HG02840 (cell line): Measurements from ENCODE around the gene SMIM34.
"Not testable (repeated sequence)": the region's sequence is repeated elsewhere in the genome, so short reads cannot be mapped to it uniquely, and the experiment has no call there.

Experiments used
- ATAC-seq: cut with Tn5 transposase; IDR thresholded peaks from one replicate; pipeline ENCODE4 v1.9.1; 2021; ENCODE audit warnings: mild to moderate bottlenecking, moderate library complexity, moderate number of reproducible peaks; ENCODE audit not compliant: unreplicated experiment, low FRiP score

The SMIM34 gene

DNA sequence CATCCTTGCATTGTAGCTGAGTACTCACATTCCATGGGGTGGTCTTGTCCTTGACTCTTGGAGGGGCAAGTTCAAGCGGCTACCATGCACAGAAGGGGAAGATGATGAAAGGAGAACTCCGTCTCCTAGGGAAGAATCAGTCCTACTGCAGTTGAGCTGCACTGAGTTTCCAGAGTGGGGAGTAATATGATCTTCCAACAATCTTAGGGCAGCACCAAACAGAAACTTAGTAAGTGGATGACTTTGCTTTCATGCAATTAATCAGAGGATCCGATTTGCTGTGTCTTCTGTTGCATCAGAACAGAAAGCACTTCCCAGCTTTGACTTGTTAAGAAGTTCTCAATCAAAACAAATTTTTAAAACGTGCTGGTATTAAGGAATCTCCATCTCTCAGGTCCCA is at the start of gene SMIM34:
Gene SMIM34, minus strand, starts transcription at position 147 of the 400 bp plus-strand sequence. Its CDS starts 112 bp downstream, at position 35.
- ATAC-seq, result not testable (repeated sequence)

DNA sequence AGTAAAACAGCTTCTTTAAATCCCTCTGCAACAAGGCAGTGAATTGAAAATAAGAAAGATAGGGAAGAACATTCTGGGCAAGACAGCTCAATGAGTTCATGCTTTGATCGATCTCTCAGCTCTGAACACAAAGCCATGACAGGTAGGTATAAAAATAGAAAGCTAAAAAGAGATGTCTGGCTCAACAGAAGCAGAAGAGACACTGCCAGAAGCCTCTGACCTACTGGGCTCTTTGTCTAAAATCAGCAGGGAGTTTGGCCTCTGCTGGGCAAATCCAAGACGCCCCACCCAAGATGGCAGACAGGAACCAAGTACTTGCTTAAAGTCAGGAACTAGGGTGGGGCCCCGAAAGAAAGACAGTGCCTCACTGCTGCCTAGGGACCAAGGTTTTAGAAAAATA is 43.6 kb upstream of the SMIM34 start:
- ATAC-seq, result not testable (repeated sequence)

DNA sequence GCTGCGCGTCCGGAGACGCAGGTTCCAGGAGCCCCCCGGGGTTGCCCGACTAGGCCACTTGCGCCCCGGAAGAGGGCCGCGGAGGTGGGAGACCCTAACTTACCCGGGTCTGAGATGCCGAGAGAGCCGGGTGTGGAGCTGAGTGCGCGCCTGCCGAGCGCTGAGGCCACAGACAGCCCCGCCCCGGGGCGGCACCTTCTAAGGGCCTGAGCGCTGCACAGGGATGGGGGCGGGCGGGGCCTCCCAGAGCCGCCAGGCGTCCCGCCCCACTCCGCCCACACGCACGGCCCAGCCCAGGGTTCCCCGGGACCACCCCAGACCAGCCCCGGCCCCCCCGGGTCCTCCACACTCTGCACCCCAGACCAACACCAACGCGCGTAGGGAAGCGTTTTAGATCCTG is 35.7 kb upstream of the SMIM34 start:
- ATAC-seq, result not testable (repeated sequence)

DNA sequence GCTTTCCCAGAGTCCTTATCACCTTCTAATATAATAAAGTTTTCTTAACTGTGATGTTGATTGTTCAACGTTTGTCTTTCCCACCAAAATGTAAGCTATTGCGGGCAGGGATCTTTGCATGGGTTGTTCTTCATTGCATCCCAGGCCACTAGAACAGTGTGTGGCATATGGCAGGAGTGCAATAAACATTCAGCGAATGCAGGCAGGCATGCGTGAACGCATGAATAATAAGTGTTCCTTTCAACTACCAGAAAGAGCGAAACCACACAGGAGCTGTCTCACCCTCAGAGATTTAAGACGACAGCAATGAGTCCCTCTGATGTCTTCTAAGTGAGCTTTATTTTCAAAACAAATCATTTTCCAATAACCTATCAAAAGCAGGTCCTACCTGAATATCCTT is 34.5 kb upstream of the SMIM34 start:
- not testable (repeated sequence) for ATAC-seq

DNA sequence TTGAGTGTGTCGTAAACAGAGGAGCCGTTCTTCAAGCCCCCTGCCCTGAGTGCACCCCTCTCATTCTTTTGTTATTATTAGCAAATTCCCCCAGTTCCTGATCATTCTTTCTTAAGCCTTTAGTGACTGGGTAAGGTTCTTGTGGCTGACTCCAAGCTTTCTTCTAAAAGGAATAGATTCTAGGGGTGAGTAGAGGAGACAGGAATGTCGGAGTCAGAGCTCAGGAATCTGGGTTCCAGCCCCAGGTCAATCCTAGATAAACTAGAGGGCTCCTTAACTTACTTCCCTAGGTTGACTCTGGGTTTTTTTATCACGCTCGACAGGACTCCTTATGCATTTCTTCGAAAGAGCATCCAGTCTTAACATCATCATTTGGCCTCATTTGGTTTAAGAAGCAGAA is 32.4 kb upstream of the SMIM34 start:
- ATAC-seq, result not testable (repeated sequence)

- ATAC-seq, result not testable (repeated sequence)
These were observed 31.9 kb upstream of the SMIM34 start for GRCh38 chr21:34455628-34456027.

- not testable (repeated sequence) for ATAC-seq
These were observed 23.3 kb upstream of the SMIM34 start for GRCh38 chr21:34447018-34447417.

- ATAC-seq, result not testable (repeated sequence)
These were observed 19.7 kb upstream of the SMIM34 start for GRCh38 chr21:34443486-34443885.

DNA sequence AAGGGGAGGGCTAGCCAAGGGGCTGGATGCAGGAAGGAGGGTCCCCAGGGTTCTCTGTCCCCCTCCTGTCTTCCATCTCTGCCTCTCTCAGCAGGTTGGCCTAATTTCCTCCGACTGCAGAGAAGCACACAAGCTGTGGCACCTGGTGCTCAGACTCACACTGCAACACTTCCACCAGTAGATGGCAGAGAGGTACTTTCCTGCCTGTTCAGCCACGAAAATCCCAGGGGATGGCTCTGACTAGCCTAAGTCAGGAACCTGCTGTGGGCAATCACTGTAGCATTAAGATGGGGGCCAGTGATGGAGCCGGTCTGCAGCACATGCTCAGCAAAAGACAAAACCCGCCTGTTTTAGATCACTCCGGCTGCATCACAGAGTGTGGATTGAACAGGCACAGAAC is 6.0 kb upstream of the SMIM34 start:
- ATAC-seq, result not testable (repeated sequence)

DNA sequence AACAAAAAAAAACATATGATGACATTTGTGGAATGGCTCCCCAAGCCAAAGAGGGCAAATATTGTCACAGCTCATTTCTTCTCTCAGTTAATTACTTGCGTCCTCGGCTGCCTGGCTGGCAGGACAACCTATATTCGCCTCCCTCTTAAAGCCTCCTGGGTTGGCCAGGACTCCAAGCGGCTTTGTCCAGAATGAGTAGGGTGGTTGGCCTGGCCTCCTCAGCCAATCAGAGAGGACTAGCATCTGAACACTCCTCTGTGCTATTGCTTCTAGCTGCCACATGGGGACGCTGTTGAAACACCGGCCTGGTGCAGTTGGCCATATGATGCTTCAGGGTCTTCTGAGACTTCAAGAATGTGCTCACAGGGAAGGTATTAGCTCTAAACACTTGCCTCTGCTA is 4.7 kb upstream of the SMIM34 start:
- ATAC-seq, result not testable (repeated sequence)

DNA sequence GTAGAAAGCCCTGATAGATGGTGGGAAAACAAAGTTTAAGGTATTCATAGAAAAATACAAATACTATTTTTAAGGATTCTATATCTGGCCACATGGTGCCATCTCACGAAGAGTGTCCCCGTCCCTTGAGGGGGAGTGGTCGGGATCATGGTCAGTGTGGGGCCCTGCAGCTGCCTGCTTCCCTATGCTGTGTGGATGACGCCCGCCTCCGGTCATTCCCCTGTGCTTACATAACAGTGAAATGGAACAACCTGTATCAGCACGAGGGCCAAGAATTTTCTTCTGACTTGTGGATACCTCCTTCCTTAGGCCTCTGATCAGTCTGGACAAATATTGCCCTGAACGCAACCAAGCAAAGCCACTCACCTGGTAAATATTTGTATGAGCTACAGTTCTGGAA is 3.6 kb upstream of the SMIM34 start:
- ATAC-seq, result not testable (repeated sequence)

GRCh38 chr21:34417448-34418077 is 6.2 kb downstream of the SMIM34 start:
- ATAC-seq, result not testable (repeated sequence)

DNA sequence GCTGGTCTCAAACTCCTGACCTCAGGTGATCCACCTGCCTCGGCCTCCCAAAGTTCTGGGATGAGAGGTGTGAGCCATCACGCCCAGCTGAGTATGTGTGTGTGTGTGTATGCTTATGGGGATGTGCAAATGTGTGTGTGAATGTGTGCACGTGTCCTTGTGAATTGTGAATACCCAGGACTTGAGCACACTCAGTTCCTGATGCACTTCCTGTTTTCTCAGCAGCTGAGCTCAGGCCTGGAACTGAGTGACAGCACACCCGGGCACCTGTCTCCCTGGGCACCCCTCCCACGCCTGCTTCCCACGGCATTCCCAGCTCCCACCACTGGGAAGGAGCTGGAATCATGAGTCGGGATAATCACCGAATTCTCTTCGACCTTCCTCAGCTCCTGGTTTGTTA is 16.5 kb downstream of the SMIM34 start:
- not testable (repeated sequence) for ATAC-seq

DNA sequence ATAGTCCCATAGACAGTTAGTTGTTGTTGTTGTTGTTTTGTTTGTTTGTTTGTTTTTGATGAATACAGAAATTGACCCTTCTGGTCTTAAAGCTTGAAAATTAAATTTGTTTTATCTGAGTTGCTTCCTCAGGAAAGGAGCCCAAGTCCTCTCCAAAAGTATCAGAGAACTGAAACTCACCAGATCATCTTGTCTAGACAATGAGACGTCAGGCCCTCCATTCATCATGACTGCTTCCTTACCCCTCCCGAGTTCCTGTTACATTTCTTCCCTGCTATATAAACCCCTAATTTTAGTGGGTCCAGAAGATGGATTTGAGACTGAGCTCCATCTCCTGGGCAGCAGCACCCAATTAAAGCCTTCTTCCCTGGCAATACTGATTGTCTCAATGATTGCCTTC is 17.1 kb downstream of the SMIM34 start:
- ATAC-seq, result not testable (repeated sequence)

DNA sequence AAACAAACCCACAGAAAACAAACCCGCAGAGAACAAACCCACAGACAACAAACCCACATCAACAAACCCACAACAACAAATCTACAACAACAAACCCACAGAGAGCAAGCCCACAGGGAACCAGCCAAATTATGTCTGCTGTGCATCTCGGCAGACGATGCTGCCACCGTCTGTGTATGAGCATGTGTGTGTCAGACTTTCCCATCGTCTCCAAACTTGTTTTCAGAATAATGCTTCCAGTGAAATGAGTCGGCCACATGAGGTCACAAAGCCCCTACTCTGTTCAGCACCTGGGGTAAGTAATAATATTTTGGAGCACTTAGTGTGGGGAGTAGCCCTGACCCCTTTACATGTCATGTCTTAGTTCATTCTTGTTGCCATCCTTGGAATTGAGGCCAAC is 17.6 kb downstream of the SMIM34 start:
- not testable (repeated sequence) for ATAC-seq

DNA sequence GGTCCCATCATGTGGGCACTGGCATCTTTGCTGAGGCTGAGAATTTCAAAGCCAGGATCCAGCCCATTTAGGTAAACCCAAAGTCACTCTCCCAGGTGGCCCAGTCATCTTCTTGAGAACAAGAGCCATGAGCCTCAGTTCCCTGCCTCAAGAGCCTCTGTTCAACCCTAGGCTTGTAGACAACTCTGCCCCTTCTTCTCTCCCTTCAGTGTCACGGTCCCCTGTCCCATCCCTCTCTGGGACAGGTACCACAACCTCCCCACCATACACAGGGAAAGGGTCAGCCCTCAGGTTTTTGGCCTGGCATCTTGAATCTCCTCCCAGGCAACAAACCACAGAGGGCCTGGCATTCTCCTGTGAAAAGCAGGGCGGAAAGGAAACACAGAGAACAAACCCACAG is 18.1 kb downstream of the SMIM34 start:
- ATAC-seq, result not testable (repeated sequence)

DNA sequence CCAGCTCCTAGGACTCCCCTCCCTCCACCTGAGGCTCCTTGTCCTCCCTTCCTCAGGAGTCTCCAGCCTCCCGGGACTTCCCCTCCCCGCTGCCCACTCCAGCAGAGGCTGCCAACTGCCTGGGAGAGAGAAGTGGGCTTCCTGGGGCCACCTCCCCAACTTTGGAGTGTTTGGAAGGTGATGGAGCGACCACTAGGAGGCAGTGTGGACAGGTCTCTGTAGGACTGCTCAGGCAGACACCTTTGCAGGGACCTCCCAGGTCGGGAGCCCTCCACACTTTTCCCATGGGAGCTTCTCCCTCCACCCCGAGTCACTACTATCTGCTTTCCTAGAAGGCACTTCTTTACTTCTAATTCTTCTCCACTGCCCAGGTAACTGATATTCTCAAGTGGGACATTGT is 19.0 kb downstream of the SMIM34 start:
- ATAC-seq, result not testable (repeated sequence)

DNA sequence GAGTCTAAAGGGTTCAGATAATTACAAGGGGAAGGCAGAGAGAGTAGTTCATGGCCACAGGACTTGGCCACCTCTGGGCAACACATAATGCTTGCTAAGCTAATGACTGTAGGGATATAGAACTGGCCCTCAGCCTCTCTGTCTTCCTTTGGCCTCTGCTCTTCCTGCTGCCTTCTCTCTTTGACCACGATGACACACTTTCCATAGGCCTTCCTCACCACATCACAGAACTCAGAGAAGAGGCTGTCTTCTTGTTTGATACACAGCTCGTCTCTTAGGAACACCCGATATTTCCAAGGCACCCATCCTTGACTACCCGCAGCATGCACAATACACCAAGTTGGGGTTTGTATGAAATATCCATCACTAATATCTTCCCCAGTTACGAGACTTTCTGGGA is 23.2 kb downstream of the SMIM34 start:
- ATAC-seq, result not testable (repeated sequence)

DNA sequence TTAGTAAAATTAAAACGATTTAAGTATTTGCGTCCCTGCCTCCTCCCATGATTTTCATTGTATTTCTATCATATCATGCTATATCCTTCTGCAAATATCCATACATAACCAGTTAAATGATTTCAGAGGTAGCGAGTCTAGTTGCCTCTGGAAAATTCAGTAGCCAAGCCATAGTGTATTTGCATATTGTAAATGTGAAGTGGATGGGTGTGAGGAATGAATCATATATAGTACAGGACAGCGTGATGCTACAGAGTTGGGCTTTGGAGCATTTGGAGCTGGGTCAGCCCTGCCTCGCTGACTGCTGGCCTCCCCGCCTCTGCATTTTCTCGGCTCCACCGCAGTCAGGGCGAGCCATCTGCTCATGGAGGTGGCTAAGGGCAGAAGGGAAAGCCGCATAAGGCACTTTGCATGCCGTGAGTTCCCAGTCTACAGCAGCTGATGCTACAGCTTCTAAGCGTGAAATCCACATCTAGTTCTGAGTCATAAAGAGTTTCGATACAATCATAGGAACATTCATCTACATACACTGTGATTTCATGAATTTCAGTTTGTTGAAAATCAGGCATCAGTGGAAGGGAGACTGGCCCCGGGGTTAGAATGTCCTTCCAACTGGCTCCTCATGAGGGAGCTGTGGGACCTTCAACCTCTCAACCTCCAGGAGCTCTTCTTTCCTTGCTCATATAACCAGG is 39.9 kb downstream of the SMIM34 start:
- ATAC-seq, result peak; percentile 91

GRCh38 chr21:34383138-34383537 is 40.6 kb downstream of the SMIM34 start:
- not testable (repeated sequence) for ATAC-seq

DNA sequence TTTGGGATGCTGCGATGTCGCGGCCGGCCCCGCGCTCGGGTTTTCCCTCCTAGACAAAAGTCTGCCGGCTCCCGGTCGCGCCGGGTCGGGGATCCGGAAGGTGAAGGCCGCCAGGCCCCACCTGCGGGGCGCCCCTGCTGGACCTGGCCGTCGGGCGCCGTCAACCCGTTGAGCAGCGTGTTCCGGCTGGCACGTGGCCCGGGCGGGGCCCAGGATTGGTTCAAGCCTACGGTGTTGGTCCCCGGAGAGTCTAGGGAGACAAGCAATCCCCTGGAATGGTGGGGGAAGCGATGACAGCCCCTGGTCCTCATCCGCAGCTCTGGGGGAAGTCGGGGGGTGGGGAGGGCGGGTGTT is 48.2 kb downstream of the SMIM34 start:
- peak; percentile 54 for ATAC-seq
